GM12878 (cell line): ENCODE measurements around the gene ERN2. TPM values are rescaled to one million over a fixed set of nuclear protein-coding genes. Genes with fewer than 3 reads are reported as not detected.

Experiments used
- ATF2 ChIP-seq: IDR thresholded peaks from 2 replicates; pipeline ENCODE4 v1.6.1; 2012; ENCODE audit warnings: low read length, inconsistent platforms
- CBX5 ChIP-seq: sonication (generic); IDR thresholded peaks from 2 replicates; pipeline ENCODE4 v1.6.1; 2016; ENCODE audit warnings: low read depth, moderate library complexity, mild to moderate bottlenecking, inconsistent platforms
- CREB1 ChIP-seq: IDR thresholded peaks from 2 replicates; pipeline ENCODE4 v1.6.1; 2012; ENCODE audit warnings: low read depth, mild to moderate bottlenecking, inconsistent platforms
- EGR1 ChIP-seq, 2 experiments: IDR thresholded peaks; 1 replicate in 1 of 2; 2 replicates in 1 of 2; pipeline ENCODE4 v1.6.1; 2011 to 2012; ENCODE audit warnings: low read depth in 2 of 2, low read length in 2 of 2, borderline replicate concordance in 1 of 2, mild to moderate bottlenecking in 1 of 2, moderate library complexity in 1 of 2
- ESRRA ChIP-seq: IDR thresholded peaks from 2 replicates; pipeline ENCODE4 v1.6.1; 2012; ENCODE audit warnings: mild to moderate bottlenecking, low read length, improper control_type of control experiment
- FOS ChIP-seq: IDR thresholded peaks from 3 replicates; pipeline ENCODE4 v1.6.1; 2011; ENCODE audit warnings: borderline replicate concordance; ENCODE audit not compliant: insufficient read length; ENCODE audit errors: extremely low read depth
- FOXM1 ChIP-seq: IDR thresholded peaks from 2 replicates; pipeline ENCODE4 v1.6.1; 2012; ENCODE audit warnings: low read depth, mild to moderate bottlenecking, inconsistent platforms, low read length, moderate library complexity
- GATAD2B ChIP-seq: fragments of 450-650 bp; conservative IDR thresholded peaks from 2 replicates; pipeline ENCODE4 v1.6.1; 2017; ENCODE audit warnings: low read depth, mild to moderate bottlenecking, moderate library complexity
- HDAC2 ChIP-seq: fragments of 200-600 bp; sonication (generic); IDR thresholded peaks from 2 replicates; pipeline ENCODE4 v1.6.1; 2017
- KAT2A ChIP-seq: conservative IDR thresholded peaks from 2 replicates; pipeline ENCODE4 v1.6.1; 2011; ENCODE audit warnings: low read depth, low read length; ENCODE audit not compliant: control insufficient read depth
- KLF5 ChIP-seq: fragments of 450-650 bp; IDR thresholded peaks from 2 replicates; pipeline ENCODE4 v1.6.1; 2014; ENCODE audit warnings: mild to moderate bottlenecking; ENCODE audit not compliant: partially characterized antibody
- MAX ChIP-seq: IDR thresholded peaks from 2 replicates; pipeline ENCODE4 v1.6.1; 2012; ENCODE audit warnings: low read depth, low read length, improper control_type of control experiment
- MTA3 ChIP-seq: IDR thresholded peaks from 2 replicates; pipeline ENCODE4 v1.6.1; 2012; ENCODE audit warnings: low read length, inconsistent platforms, borderline replicate concordance
- NFIC ChIP-seq: IDR thresholded peaks from 2 replicates; pipeline ENCODE4 v1.6.1; 2012; ENCODE audit warnings: low read depth, mild to moderate bottlenecking, inconsistent platforms, low read length, moderate library complexity
- NFYA ChIP-seq: IDR thresholded peaks from 2 replicates; pipeline ENCODE4 v1.6.1; 2011; ENCODE audit warnings: low read depth, mild to moderate bottlenecking, low read length, improper control_type of control experiment, borderline replicate concordance
- POLR2AphosphoS5 ChIP-seq: IDR thresholded peaks from 2 replicates; pipeline ENCODE4 v1.6.1; 2011; ENCODE audit warnings: mild to moderate bottlenecking, low read length, inconsistent platforms
- RAD21 ChIP-seq: IDR thresholded peaks from 2 replicates; pipeline ENCODE4 v1.6.1; 2011; ENCODE audit warnings: mild to moderate bottlenecking, low read depth, low read length, moderate library complexity; ENCODE audit not compliant: insufficient read depth
- RBBP5 ChIP-seq: fragments of 200-600 bp; sonication (generic); conservative IDR thresholded peaks from 2 replicates; pipeline ENCODE4 v1.6.1; 2016
- RFX5 ChIP-seq: IDR thresholded peaks from 2 replicates; pipeline ENCODE4 v1.6.1; 2011; ENCODE audit warnings: low read depth, low read length, improper control_type of control experiment
- RUNX3 ChIP-seq: IDR thresholded peaks from 2 replicates; pipeline ENCODE4 v1.6.1; 2012; ENCODE audit warnings: low read length, inconsistent platforms
- SREBF2 ChIP-seq: IDR thresholded peaks from 2 replicates; pipeline ENCODE4 v1.6.1; 2012; ENCODE audit warnings: mild to moderate bottlenecking, low read length
- SRF ChIP-seq, 2 experiments: IDR thresholded peaks; 2 replicates each; pipeline ENCODE4 v1.6.1; 2011; ENCODE audit warnings: low read depth in 2 of 2, low read length in 2 of 2, mild to moderate bottlenecking in 1 of 2, moderate library complexity in 1 of 2
- STAT1 ChIP-seq: fragments of 450-650 bp; conservative IDR thresholded peaks from 2 replicates; pipeline ENCODE4 v1.6.1; 2014; ENCODE audit warnings: antibody characterized with exemption, mild to moderate bottlenecking
- TAF1 ChIP-seq: IDR thresholded peaks from 2 replicates; pipeline ENCODE4 v1.6.1; 2011; ENCODE audit warnings: mild to moderate bottlenecking, low read depth, low read length, borderline replicate concordance
- TCF12 ChIP-seq: IDR thresholded peaks from 2 replicates; pipeline ENCODE4 v1.6.1; 2011; ENCODE audit warnings: low read depth, mild to moderate bottlenecking, low read length
- WRNIP1 ChIP-seq: IDR thresholded peaks from 2 replicates; pipeline ENCODE4 v1.6.1; 2011; ENCODE audit warnings: low read depth, low read length, improper control_type of control experiment, borderline replicate concordance
- ZBED1 ChIP-seq: IDR thresholded peaks from 2 replicates; pipeline ENCODE4 v1.6.1; 2016; ENCODE audit warnings: borderline replicate concordance
- ZNF207 ChIP-seq: fragments of 450-650 bp; IDR thresholded peaks from 2 replicates; pipeline ENCODE4 v1.6.1; 2014; ENCODE audit warnings: antibody characterized with exemption, mild to moderate bottlenecking, borderline replicate concordance
- ZNF384 ChIP-seq: IDR thresholded peaks from 2 replicates; pipeline ENCODE4 v1.6.1; 2012; ENCODE audit warnings: low read depth, mild to moderate bottlenecking, low read length, improper control_type of control experiment, borderline replicate concordance
- polyA plus RNA-seq, 11 experiments: library from polyadenylated mRNA; depleted of rRNA in 4 of 11; unstranded in 6 of 11; stranded (reverse) in 5 of 11; fragments of >200 nt; fragmentation: Nextera tagmentation in 4 of 11; fragmentation: Illumina TruSeq in 1 of 11; extraction: Ambion mirVana in 4 of 11; extraction: Trizol in 1 of 11; gene quantifications; 1 replicate in 1 of 11; 2 replicates in 10 of 11; pipeline versions ENCODE4 v1.2.1 to v1.2.3, GENCODE V29; 2011 to 2016; ENCODE audit warnings: inconsistent platforms in 2 of 11, missing spikeins in 2 of 11, low read depth in 1 of 11
- total RNA-seq, 4 experiments: library from RNA; depleted of rRNA in 3 of 4; stranded (reverse); fragments of >200 nt in 3 of 4; fragmentation: Illumina TruSeq in 1 of 4; extraction: Trizol in 1 of 4; gene quantifications; 2 replicates each; pipeline versions ENCODE4 v1.2.1 to v1.2.3, GENCODE V29; 2013 to 2021
- TF ChIP-seq, protein P1 (sequence below): IDR thresholded peaks from 2 replicates; pipeline ENCODE4 v1.6.1; 2012; ENCODE audit warnings: low read depth, low read length, improper control_type of control experiment
- TF ChIP-seq, protein P2 (sequence below): IDR thresholded peaks from 2 replicates; pipeline ENCODE4 v1.6.1; 2011; ENCODE audit warnings: low read depth, low read length, improper control_type of control experiment, borderline replicate concordance

The ERN2 gene
- total and polyA plus RNA-seq, 10 of the 15 experiments (the other 5 are each of a cell fraction or from before 2014, with no cell fraction given): 0.06 to 0.95 (median 0.36) TPM; not detected in 5

GRCh38 chr16:23651943-23652468 is 61.0 kb downstream of the ERN2 start (continued):
- TF ChIP-seq RAD21 (no peak), HDAC2 (no peak), RFX5 (no peak), STAT1 (no peak), ESRRA (peak; percentile 81; the same call in 1 of the 2 replicates), SREBF2 (no peak), ZNF207 (no peak), MTA3 (0 out of 2 replicates have a peak, but pooled peaks have one; percentile 26), GATAD2B (no peak), KLF5 (no peak), RUNX3 (peak; percentile 24), NFYA (no peak), CBX5 (no peak), SRF (IDR thresholded peaks at IDR 0.05; ENCODE audit: low read depth in 2 of 2, low read length in 2 of 2) (no peak), POLR2AphosphoS5 (no peak), CREB1 (peak; percentile 36; the same call in 1 of the 2 replicates), RBBP5 (no peak), ZBED1 (0 out of 2 replicates have a peak, but pooled peaks have one; percentile 58), EGR1 (IDR thresholded peaks at IDR 0.05; ENCODE audit: borderline replicate concordance in 1 of 2, low read depth in 2 of 2, low read length in 2 of 2) (no peak), TCF12 (no peak), FOXM1 (peak; percentile 43; the same call in 1 of the 2 replicates), ZNF384 (no peak), WRNIP1 (no peak), FOS (no peak), KAT2A (no peak), MAX (no peak), ATF2 (peak; percentile 63; the same call in 1 of the 2 replicates), NFIC (peak; percentile 56), TAF1 (no peak)
- TF ChIP-seq, protein P1, sequence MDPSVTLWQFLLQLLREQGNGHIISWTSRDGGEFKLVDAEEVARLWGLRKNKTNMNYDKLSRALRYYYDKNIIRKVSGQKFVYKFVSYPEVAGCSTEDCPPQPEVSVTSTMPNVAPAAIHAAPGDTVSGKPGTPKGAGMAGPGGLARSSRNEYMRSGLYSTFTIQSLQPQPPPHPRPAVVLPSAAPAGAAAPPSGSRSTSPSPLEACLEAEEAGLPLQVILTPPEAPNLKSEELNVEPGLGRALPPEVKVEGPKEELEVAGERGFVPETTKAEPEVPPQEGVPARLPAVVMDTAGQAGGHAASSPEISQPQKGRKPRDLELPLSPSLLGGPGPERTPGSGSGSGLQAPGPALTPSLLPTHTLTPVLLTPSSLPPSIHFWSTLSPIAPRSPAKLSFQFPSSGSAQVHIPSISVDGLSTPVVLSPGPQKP: no peak
- TF ChIP-seq, protein P2, sequence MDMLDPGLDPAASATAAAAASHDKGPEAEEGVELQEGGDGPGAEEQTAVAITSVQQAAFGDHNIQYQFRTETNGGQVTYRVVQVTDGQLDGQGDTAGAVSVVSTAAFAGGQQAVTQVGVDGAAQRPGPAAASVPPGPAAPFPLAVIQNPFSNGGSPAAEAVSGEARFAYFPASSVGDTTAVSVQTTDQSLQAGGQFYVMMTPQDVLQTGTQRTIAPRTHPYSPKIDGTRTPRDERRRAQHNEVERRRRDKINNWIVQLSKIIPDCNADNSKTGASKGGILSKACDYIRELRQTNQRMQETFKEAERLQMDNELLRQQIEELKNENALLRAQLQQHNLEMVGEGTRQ: no peak
